AG09319 (cell line): ENCODE results near the gene RPS2.

ENCODE experiments used
- DNase-seq: peaks from one replicate; pipeline ENCODE4 v3.0.0-alpha.2; 2010; ENCODE audit warnings: low read depth; ENCODE audit errors: extremely low read depth
- TF ChIP-seq, protein P1 (sequence below): IDR thresholded peaks from 2 replicates; pipeline ENCODE4 v1.5.1; 2011; ENCODE audit warnings: low read depth, mild to moderate bottlenecking, inconsistent platforms, low read length, moderate library complexity

Gene RPS2

DNA sequence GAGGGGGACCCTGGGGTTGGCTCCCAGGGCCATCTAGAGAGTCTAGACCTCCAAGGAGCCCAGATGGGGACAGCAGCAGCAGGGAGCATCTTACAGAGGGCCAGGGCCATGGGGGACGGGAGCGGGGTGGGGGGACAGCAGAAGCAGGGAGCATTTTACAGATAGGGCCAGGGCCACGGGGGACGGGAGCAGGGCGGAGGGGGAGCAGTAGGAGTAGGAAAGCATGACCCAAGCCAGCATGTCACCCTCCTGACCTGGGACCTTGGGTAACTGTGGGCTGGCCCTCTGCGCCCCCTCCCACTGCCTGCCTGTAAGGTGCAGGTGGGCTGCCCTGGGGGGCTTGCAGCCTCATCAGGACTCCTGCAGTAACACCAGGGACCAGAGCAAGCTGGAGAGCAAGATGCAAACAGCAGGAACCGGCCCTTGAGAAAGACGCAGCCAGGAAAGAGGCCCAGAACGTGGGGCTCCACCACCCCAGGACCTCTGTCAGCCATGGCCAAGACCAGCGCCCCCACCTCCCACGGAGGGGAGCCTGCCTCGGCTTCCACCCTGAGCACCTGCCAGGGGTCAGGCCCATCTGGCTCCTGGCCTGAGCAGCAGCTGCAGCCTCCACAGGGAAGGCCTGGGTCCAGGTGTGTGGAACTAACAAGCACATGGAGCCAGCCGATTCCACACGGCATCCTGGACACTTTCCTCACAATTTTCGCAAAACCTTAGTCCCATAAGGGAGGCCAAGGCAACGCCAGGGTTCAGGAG is 42.6 kb upstream of the RPS2 start:
- no peak for DNase-seq
- TF ChIP-seq, protein P1, sequence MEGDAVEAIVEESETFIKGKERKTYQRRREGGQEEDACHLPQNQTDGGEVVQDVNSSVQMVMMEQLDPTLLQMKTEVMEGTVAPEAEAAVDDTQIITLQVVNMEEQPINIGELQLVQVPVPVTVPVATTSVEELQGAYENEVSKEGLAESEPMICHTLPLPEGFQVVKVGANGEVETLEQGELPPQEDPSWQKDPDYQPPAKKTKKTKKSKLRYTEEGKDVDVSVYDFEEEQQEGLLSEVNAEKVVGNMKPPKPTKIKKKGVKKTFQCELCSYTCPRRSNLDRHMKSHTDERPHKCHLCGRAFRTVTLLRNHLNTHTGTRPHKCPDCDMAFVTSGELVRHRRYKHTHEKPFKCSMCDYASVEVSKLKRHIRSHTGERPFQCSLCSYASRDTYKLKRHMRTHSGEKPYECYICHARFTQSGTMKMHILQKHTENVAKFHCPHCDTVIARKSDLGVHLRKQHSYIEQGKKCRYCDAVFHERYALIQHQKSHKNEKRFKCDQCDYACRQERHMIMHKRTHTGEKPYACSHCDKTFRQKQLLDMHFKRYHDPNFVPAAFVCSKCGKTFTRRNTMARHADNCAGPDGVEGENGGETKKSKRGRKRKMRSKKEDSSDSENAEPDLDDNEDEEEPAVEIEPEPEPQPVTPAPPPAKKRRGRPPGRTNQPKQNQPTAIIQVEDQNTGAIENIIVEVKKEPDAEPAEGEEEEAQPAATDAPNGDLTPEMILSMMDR, result no peak

GRCh38 chr16:2006317-2006716 is 41.7 kb upstream of the RPS2 start:
- no peak for DNase-seq
- TF ChIP-seq, protein P1, result no peak

GRCh38 chr16:2005646-2006045 is 41.0 kb upstream of the RPS2 start:
- TF ChIP-seq, protein P1, result no peak
- no peak for DNase-seq

DNA sequence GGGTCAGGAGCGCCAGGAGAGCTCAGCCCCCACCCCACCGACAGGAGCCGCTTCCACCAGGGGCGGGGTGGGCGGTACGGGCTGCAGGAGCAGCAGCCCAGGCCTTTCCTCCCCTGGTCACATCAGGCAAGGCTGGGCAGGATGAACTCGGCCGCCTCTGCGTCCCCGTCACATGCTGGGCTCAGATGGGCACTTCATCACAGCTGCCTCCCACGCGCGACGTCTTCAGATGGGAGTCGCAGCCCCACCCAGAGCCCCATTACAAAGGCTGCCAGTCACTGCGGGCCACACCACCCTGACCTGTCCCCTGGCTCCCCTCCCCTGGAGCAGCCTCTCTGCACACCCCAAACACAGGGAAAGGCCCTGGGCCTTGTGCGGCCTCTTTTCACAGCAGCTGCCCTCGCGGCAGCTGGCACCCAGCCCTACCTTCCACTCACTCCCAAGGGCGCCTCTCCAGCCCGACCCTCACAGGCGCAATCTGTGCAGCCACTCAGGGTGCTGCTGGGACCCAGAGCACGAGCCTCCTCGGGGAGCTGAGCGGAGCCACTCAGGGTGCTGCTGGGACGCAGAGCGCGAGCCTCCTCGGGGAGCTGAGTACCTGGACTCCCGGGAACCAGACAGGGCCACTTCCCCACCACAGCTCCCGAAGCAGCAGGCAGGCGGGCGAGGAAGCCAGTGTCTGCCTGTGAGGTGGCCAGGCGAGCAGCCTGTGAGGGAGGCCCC is 40.3 kb upstream of the RPS2 start:
- no peak for DNase-seq
- TF ChIP-seq, protein P1, result no peak

GRCh38 chr16:2003827-2004641 is 39.4 kb upstream of the RPS2 start:
- TF ChIP-seq, protein P1, result peak; percentile 89
- peak; percentile 42 for DNase-seq

DNA sequence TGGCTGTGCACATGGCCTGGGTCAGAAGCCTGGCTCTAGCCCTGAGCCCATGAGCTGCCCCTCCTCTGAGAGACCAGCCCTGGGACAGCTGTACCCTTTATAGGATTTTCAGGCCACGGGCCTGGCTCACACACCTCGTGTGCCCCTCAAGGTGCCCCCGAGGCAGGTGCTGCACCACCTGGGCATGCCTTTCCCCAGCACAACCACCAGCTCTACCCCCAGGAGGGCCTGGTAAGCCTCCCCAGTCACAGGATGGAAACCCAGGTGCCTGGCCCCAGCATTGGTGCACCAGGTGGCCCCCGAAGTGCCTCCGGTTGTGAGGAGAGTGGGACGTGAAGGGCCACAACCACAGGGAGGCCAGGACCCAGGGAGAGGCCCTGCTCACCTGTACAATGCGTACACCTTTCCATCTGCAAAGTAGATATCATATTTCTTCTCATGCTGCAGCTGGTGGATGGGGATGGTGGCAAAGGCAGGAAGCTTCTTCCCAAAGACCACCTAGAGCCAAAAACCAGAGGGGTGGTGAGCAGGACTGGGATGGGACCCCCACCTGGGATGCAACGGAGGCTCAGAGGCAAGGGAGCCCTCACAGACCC is 38.7 kb upstream of the RPS2 start:
- no peak for DNase-seq
- TF ChIP-seq, protein P1, result no peak
